ENCODE data around the gene OR1F1. TPM values are rescaled to one million over a fixed set of nuclear protein-coding genes. Genes with fewer than 3 reads are reported as not detected.

OR1F1 gene
- polyA plus RNA-seq, 1 experiment = 0.64 TPM

- ChIA-PET POLR2A (no interaction called here), CTCF (interaction anchor here (1.2 kb wide), 1 partner anchor 10 kb away, joined by 3 read pairs; no protein-coding TSS in a partner anchor)
- no peak for TF ChIP-seq CTCF (IDR thresholded peaks at IDR 0.05; ENCODE audit: insufficient read depth, low read depth, low read length)
- H3K27me3 ChIP-seq (ENCODE audit: control insufficient read depth, insufficient read depth, low read length) = no peaks in the 10 kb centered on the region
- H3K36me3 ChIP-seq (ENCODE audit: control insufficient read depth, insufficient read depth, low read length) = no peaks in the 10 kb centered on the region
- DNase-seq (ENCODE audit: low read depth) = no peak
- no peak overlapping the region for H3K4me3 ChIP-seq (ENCODE audit: low read depth, low read length)
These were observed 24.6 kb downstream of the OR1F1 start for GRCh38 chr16:3212567-3212966.

GRCh38 chr16:3214904-3215600, 27.0 kb downstream of the OR1F1 start:
- Histone ChIP-seq H3K27me3 (ENCODE audit: control insufficient read depth, insufficient read depth, low read length) (no peaks in the 10 kb centered on the region), H3K36me3 (ENCODE audit: control insufficient read depth, insufficient read depth, low read length) (no peaks in the 10 kb centered on the region), H3K4me3 (ENCODE audit: low read depth, low read length) (no peak overlapping the region)
- CTCF ChIA-PET = no interaction called here
- no peak for DNase-seq (ENCODE audit: low read depth)
- no peak for TF ChIP-seq CTCF (IDR thresholded peaks at IDR 0.05; ENCODE audit: insufficient read depth, low read depth, low read length)
- POLR2A ChIA-PET = no interaction called here

- Histone ChIP-seq H3K27me3 (ENCODE audit: control insufficient read depth, insufficient read depth, low read length) (no peaks in the 10 kb centered on the region), H3K4me3 (ENCODE audit: low read depth, low read length) (no peak overlapping the region), H3K36me3 (ENCODE audit: control insufficient read depth, insufficient read depth, low read length) (no peaks in the 10 kb centered on the region)
- POLR2A ChIA-PET = no interaction called here
- CTCF ChIA-PET = no interaction called here
- no peak for TF ChIP-seq CTCF (IDR thresholded peaks at IDR 0.05; ENCODE audit: insufficient read depth, low read depth, low read length)
- no peak for DNase-seq (ENCODE audit: low read depth)
These were observed 27.7 kb downstream of the OR1F1 start for GRCh38 chr16:3215601-3216262.

GRCh38 chr16:3216263-3216640, 28.2 kb downstream of the OR1F1 start:
- POLR2A ChIA-PET = no interaction called here
- Histone ChIP-seq H3K27me3 (ENCODE audit: control insufficient read depth, insufficient read depth, low read length) (no peaks in the 10 kb centered on the region), H3K4me3 (ENCODE audit: low read depth, low read length) (no peak overlapping the region), H3K36me3 (ENCODE audit: control insufficient read depth, insufficient read depth, low read length) (no peaks in the 10 kb centered on the region)
- CTCF ChIA-PET = no interaction called here
- no peak for DNase-seq (ENCODE audit: low read depth)
- no peak for TF ChIP-seq CTCF (IDR thresholded peaks at IDR 0.05; ENCODE audit: insufficient read depth, low read depth, low read length)

GRCh38 chr16:3220839-3221238, 32.8 kb downstream of the OR1F1 start:
- TF ChIP-seq CTCF (IDR thresholded peaks at IDR 0.05; ENCODE audit: insufficient read depth, low read depth, low read length) = no peak
- Histone ChIP-seq H3K4me3 (ENCODE audit: low read depth, low read length) (no peak overlapping the region), H3K36me3 (ENCODE audit: control insufficient read depth, insufficient read depth, low read length) (no peaks in the 10 kb centered on the region; the same call in none of the 2 replicates), H3K27me3 (ENCODE audit: control insufficient read depth, insufficient read depth, low read length) (no peaks in the 10 kb centered on the region)
- ChIA-PET POLR2A (no interaction called here), CTCF (no interaction called here)
- no peak for DNase-seq (ENCODE audit: low read depth)

Measured in BJ (cell line).